PC-3 (cell line): ENCODE measurements around the gene ZFAND6.

Source experiments
- EZH2 ChIP-seq: fragments of 300-600 bp; sonication (generic); IDR thresholded peaks from one replicate; pipeline ENCODE4 v1.6.1; 2017; ENCODE audit warnings: antibody characterized with exemption, mild to moderate bottlenecking, low read length; ENCODE audit not compliant: unreplicated experiment
- EZH2phosphoT487 ChIP-seq: fragments of 300-600 bp; sonication (generic); IDR thresholded peaks from 2 replicates; pipeline ENCODE4 v1.6.1; 2018; ENCODE audit warnings: mild to moderate bottlenecking, antibody characterized with exemption, low read length, borderline replicate concordance
- TF ChIP-seq, protein P1 (sequence below): fragments of 300-600 bp; sonication (generic); conservative IDR thresholded peaks from 2 replicates; pipeline ENCODE4 v1.5.1; 2017; ENCODE audit warnings: antibody characterized with exemption, low read depth, mild to moderate bottlenecking, low read length

DNA sequence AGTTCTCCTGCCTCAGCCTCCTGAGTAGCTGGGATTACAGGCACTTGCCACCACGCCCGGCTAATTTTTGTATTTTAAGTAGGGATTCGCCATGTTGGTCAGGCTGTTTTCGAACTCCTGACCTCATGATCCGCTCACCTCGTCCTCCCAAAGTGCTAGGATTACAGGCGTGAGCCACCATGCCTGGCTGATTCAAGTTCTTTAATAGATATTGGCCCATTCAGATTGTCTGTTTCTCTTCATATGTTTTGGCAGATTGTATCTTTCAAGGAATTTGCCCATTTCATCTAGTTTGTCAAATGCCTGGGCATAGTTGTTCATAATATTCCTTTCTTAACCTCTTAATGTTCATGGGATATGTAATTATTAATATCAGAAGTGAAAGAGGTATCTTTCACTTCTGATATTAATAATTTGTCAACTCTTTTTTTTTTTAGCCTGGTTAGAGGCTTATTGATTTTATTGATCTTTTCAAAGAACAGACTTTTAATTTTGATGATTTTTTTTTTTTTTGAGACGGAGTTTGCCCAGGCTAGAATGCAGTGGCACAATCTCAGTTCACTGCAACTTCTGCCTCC, 40.2 kb upstream of the ZFAND6 start:
- TF ChIP-seq, protein P1, sequence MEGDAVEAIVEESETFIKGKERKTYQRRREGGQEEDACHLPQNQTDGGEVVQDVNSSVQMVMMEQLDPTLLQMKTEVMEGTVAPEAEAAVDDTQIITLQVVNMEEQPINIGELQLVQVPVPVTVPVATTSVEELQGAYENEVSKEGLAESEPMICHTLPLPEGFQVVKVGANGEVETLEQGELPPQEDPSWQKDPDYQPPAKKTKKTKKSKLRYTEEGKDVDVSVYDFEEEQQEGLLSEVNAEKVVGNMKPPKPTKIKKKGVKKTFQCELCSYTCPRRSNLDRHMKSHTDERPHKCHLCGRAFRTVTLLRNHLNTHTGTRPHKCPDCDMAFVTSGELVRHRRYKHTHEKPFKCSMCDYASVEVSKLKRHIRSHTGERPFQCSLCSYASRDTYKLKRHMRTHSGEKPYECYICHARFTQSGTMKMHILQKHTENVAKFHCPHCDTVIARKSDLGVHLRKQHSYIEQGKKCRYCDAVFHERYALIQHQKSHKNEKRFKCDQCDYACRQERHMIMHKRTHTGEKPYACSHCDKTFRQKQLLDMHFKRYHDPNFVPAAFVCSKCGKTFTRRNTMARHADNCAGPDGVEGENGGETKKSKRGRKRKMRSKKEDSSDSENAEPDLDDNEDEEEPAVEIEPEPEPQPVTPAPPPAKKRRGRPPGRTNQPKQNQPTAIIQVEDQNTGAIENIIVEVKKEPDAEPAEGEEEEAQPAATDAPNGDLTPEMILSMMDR, result no peak
- TF ChIP-seq EZH2 (no peak), EZH2phosphoT487 (no peak)
